Osteoblast (primary cell): ENCODE data around the gene AKR1C2. TPM values are rescaled to one million over a fixed set of nuclear protein-coding genes. Genes with fewer than 3 reads are reported as not detected.
A peak's percentile ranks its signal among the peaks of the same experiment; 100 is the strongest.
"Not testable (repeated sequence)": the region's sequence is repeated elsewhere in the genome, so short reads cannot be mapped to it uniquely, and the experiment has no call there.

Source experiments
- DNase-seq: peaks from one replicate; pipeline ENCODE4 v3.0.0; 2011; ENCODE audit warnings: low spot score, mixed read lengths; ENCODE audit not compliant: insufficient read length; ENCODE audit errors: missing footprints
- H2AFZ ChIP-seq: 2 replicates; pipeline ENCODE4 v1.6.0; 2011; ENCODE audit warnings: mild to moderate bottlenecking, low read length
- H3K27ac ChIP-seq: 2 replicates; pipeline ENCODE4 v1.5.1; 2011; ENCODE audit warnings: mild to moderate bottlenecking, low read depth, low read length, moderate library complexity
- H3K27me3 ChIP-seq: 2 replicates; pipeline ENCODE4 v1.6.0; 2012; ENCODE audit warnings: mild to moderate bottlenecking, control low read depth, inconsistent platforms, low read length, moderate library complexity; ENCODE audit not compliant: insufficient read depth
- H3K36me3 ChIP-seq: 2 replicates; pipeline ENCODE4 v1.5.1; 2011; ENCODE audit warnings: mild to moderate bottlenecking, low read length, control low read depth, moderate library complexity; ENCODE audit not compliant: insufficient read depth
- H3K4me1 ChIP-seq: 2 replicates; pipeline ENCODE4 v1.5.1; 2011; ENCODE audit warnings: mild to moderate bottlenecking, low read length, control low read depth, moderate library complexity; ENCODE audit not compliant: insufficient read depth
- H3K4me2 ChIP-seq: 2 replicates; pipeline ENCODE4 v1.6.0; 2011; ENCODE audit warnings: mild to moderate bottlenecking, low read length; ENCODE audit not compliant: insufficient read depth
- H3K4me3 ChIP-seq: fragments of 200-600 bp; sonication (generic); 3 replicates; pipeline ENCODE4 v1.5.1; 2012; ENCODE audit warnings: mild to moderate bottlenecking, low read length, inconsistent platforms; ENCODE audit not compliant: insufficient read depth
- H3K79me2 ChIP-seq: 2 replicates; pipeline ENCODE4 v1.6.0; 2012; ENCODE audit warnings: mild to moderate bottlenecking, low read length, control low read depth, inconsistent platforms; ENCODE audit not compliant: insufficient read depth
- H3K9me3 ChIP-seq: 2 replicates; pipeline ENCODE4 v1.5.1; 2011; ENCODE audit warnings: low read depth, low read length, control low read depth
- H4K20me1 ChIP-seq: 2 replicates; pipeline ENCODE4 v1.6.0; 2012; ENCODE audit warnings: mild to moderate bottlenecking, low read length, control low read depth; ENCODE audit not compliant: insufficient read depth
- total RNA-seq: library from RNA; depleted of rRNA; stranded (reverse); fragments of >200 nt; gene quantifications from 2 replicates; pipeline ENCODE4 v1.2.3, GENCODE V29; 2012

The AKR1C2 gene
- total RNA-seq, 1 donor = 46.0 TPM

DNA sequence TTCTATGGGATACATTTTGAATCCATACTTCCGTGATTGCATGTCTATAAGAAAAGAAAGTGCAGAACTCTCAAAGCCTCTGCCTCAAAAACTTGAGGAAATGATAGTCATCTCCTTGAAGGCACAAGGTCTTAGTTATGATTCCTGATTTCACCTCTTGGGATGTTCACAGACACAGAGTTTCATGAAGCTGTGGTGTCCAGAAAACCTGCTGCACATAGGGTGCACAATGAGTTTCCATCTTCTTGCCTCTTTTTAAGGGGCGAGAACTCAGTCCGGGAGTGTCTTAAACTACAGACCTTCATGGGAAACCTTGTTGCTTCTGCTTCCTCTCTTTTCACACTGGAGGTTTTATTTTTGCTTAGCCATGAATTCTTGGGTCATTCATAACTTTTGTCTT lies 36.5 kb downstream of the AKR1C2 start:
- not testable (repeated sequence) for H3K4me1 ChIP-seq, H4K20me1 ChIP-seq, H3K4me3 ChIP-seq, H3K4me2 ChIP-seq, H3K27me3 ChIP-seq, H2AFZ ChIP-seq, H3K27ac ChIP-seq, DNase-seq, H3K9me3 ChIP-seq, H3K36me3 ChIP-seq, H3K79me2 ChIP-seq

DNA sequence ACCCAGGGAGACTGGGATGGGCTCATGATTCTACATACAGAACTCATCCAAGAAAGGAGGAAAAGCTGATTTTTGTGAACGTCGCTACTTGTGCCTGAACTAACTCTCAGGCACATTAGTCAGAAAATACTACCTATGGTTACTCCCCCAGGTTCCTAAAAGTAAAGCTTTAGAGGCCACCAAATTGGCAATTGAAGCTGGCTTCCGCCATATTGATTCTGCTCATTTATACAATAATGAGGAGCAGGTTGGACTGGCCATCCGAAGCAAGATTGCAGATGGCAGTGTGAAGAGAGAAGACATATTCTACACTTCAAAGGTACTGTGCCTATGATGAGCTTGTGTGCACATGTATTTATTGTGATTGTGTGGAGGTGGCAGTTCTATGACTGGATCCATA lies 37.9 kb downstream of the AKR1C2 start:
- not testable (repeated sequence) for DNase-seq, H3K36me3 ChIP-seq, H3K4me3 ChIP-seq, H3K79me2 ChIP-seq, H2AFZ ChIP-seq, H3K27ac ChIP-seq, H3K4me1 ChIP-seq, H4K20me1 ChIP-seq, H3K4me2 ChIP-seq, H3K9me3 ChIP-seq, H3K27me3 ChIP-seq

- H3K27me3 ChIP-seq, H3K79me2 ChIP-seq, H3K4me1 ChIP-seq, H3K27ac ChIP-seq, H4K20me1 ChIP-seq, H3K4me3 ChIP-seq, H3K36me3 ChIP-seq, H3K9me3 ChIP-seq, DNase-seq, H2AFZ ChIP-seq: not testable (repeated sequence)
- H3K4me2 ChIP-seq = peak overlapping the region; percentile 0
These were observed 39.9 kb downstream of the AKR1C2 start for GRCh38 chr10:4963815-4964154.

DNA sequence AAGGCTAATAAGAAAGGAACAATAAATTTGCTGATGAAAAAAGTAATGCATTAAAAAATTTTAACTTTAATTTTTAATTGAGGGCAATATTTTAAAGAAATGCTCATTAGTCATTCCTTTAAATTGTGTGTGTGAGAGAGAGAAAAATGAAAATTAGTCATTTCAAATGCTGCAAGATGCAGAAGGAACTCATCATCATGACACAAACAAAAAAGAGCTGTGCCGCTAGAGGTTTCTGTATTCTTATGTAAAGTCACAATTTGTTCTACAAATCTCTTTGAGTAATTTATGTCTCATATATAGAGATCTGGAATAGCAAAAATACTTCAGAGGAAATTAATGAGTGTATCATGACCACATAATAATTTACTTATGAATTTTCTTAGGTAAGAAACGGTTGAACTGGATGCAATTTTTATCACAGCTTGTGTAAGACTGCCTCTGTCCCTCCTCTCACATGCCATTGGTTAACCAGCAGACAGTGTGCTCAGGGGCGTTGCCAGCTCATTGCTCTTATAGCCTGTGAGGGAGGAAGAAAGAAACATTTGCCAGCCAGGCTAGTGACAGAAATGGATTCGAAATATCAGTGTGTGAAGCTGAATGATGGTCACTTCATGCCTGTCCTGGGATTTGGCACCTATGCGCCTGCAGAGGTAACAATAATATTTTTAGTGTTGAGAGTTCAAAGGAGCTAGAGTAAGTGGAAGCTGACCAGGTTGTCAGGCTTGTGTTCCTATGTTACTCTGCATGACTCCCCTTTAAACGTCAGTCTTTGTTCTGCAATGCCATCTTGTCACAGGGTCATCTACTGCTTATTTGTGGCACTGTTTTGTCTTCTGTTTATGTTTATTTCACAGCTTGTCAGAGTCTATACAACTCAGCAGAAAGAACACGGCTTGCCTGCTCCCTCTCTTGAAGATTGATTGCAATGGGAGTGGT lies 40.5 kb downstream of the AKR1C2 start, which contains the start of gene AKR1C1:
Gene AKR1C1 (plus strand): TSS at position 540 of the 939 bp plus-strand sequence. CDS start 30 bp downstream, at position 570.
- not testable (repeated sequence) for H3K4me1 ChIP-seq, H3K9me3 ChIP-seq, DNase-seq, H3K27me3 ChIP-seq, H4K20me1 ChIP-seq, H3K36me3 ChIP-seq, H3K79me2 ChIP-seq
- Histone ChIP-seq H3K4me2 (peak within 1 kb of the TSS; percentile 67), H3K27ac (peak within 1 kb of the TSS; percentile 28), H3K4me3 (peak within 1 kb of the TSS; percentile 48), H2AFZ (peak within 1 kb of the TSS; percentile 72)

- H3K36me3 ChIP-seq, H3K27me3 ChIP-seq, H3K9me3 ChIP-seq, H3K4me2 ChIP-seq, H3K4me1 ChIP-seq, H3K79me2 ChIP-seq, H2AFZ ChIP-seq, DNase-seq, H4K20me1 ChIP-seq, H3K27ac ChIP-seq, H3K4me3 ChIP-seq: not testable (repeated sequence)
These were observed 41.3 kb downstream of the AKR1C2 start for GRCh38 chr10:4962308-4962707.

DNA sequence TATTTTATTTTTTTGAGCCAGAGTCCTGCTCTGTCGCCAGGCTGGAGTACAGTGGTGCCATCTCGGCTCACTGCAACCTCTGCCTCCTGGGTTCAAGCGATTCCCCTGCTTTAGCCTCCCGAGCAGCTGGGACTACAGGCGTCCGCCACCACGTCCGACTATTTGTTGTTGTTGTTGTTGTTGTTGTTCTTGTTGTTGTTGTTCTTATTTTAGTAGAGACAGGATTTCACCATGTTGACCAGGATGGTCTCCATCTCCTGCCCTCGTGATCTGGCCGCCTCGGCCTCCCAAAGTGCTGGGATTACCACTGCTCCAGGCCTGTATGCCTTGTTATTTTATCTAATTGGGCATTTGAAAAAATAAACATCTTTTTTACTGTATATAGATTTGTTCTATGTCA lies 42.1 kb downstream of the AKR1C2 start:
- H3K4me2 ChIP-seq, H3K27me3 ChIP-seq, H3K4me3 ChIP-seq, H3K79me2 ChIP-seq, H4K20me1 ChIP-seq, H2AFZ ChIP-seq, DNase-seq, H3K36me3 ChIP-seq, H3K9me3 ChIP-seq, H3K27ac ChIP-seq, H3K4me1 ChIP-seq: not testable (repeated sequence)

- H2AFZ ChIP-seq, H3K9me3 ChIP-seq, H4K20me1 ChIP-seq, H3K4me1 ChIP-seq, H3K4me2 ChIP-seq, H3K27me3 ChIP-seq, DNase-seq, H3K27ac ChIP-seq, H3K79me2 ChIP-seq, H3K36me3 ChIP-seq, H3K4me3 ChIP-seq: not testable (repeated sequence)
These were observed 46.6 kb downstream of the AKR1C2 start for GRCh38 chr10:4956955-4957645.

- DNase-seq, H3K4me1 ChIP-seq, H3K27ac ChIP-seq, H3K4me3 ChIP-seq, H3K36me3 ChIP-seq, H3K9me3 ChIP-seq, H3K79me2 ChIP-seq, H3K27me3 ChIP-seq, H4K20me1 ChIP-seq, H3K4me2 ChIP-seq, H2AFZ ChIP-seq: not testable (repeated sequence)
These were observed 47.6 kb downstream of the AKR1C2 start for GRCh38 chr10:4956088-4956487.
